GM13977 (cell line): ENCODE results near the gene ECI1.
A peak's percentile ranks its signal among the peaks of the same experiment; 100 is the strongest.

Experiments
- DNase-seq: peaks from one replicate; pipeline ENCODE4 v3.0.0; 2012; ENCODE audit warnings: low spot score
- in situ Hi-C: fragments of 300-500 bp; cut with MboI; formaldehyde crosslinking; loops from one replicate; pipeline ENCODE4 v1.12.0; 2022; ENCODE audit warnings: low sequenced_read_pairs, low pct_unique_long_range_greater_than_20kb, mixed read lengths, inconsistent platforms; ENCODE audit not compliant: unreplicated experiment
- TF ChIP-seq, protein P1 (sequence below): IDR thresholded peaks from 2 replicates; pipeline ENCODE4 v1.5.1; 2012; ENCODE audit warnings: mild to moderate bottlenecking, control low read depth; ENCODE audit not compliant: insufficient read depth; ENCODE audit errors: extremely low read depth, missing control alignments

ECI1 gene

GRCh38 chr16:2251296-2252111, at the start of gene ECI1:
TSS of gene ECI1 (minus strand) at chr16:2251587. CDS start at chr16:2251566, 21 bp downstream.
- in situ Hi-C loops: no loop called here
- peak; percentile 100 for DNase-seq
- TF ChIP-seq, protein P1, sequence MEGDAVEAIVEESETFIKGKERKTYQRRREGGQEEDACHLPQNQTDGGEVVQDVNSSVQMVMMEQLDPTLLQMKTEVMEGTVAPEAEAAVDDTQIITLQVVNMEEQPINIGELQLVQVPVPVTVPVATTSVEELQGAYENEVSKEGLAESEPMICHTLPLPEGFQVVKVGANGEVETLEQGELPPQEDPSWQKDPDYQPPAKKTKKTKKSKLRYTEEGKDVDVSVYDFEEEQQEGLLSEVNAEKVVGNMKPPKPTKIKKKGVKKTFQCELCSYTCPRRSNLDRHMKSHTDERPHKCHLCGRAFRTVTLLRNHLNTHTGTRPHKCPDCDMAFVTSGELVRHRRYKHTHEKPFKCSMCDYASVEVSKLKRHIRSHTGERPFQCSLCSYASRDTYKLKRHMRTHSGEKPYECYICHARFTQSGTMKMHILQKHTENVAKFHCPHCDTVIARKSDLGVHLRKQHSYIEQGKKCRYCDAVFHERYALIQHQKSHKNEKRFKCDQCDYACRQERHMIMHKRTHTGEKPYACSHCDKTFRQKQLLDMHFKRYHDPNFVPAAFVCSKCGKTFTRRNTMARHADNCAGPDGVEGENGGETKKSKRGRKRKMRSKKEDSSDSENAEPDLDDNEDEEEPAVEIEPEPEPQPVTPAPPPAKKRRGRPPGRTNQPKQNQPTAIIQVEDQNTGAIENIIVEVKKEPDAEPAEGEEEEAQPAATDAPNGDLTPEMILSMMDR: peak; percentile 68

DNA sequence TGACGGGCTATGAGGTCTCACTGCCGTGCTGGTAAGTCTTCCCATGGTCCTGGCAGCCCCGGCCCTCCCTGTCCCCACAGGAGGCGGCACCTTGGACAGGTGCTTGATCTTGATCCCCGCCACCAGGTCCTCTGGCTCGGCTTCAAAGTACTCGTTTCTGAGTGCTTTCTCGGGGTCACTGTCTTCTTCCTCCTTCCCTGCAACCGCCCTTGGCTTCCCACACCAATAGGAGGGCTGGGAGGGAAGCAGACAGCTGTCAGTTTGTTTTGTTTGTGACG, 48.5 kb upstream of the ECI1 start:
- DNase-seq: no peak

DNA sequence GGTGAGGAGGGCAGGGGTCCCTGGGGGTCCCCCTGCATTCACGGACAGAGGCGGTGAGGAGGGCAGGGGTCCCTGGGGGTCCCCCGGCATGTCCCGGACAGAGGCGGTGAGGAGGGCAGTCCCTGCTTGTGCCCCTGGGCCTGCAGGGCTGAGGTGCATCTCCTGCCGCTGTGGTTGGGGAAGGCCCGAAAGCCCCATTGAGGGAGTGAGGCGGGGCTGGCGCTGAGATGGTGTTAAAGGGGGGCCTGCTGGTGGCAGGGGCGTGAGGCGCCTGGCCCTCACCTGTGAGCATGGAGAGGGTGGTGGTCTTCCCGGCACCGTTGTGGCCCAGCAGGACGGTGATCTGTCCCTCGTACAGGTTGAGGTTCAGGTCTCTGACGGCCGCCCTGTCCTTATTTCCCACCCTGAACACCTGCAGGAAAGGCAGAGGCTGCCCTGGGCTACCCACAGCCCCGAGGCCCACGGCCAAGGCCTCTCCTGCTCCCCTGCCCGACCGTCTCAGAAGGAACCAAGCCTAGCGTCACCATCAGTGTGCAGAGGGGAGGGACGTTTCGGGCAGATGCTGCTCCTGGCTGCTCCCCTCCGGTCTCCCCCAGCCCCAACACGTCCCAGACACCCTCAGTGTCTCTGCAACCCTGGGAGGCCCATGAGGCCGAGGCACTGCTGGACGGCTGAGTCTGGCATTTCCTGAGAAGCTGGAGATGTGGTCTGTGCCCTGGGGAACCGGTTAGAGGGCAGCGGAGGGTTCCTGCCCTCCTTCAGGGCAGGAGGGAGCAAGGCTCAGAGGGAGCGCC, 47.9 kb upstream of the ECI1 start:
- DNase-seq: no peak
- TF ChIP-seq, protein P1: no peak
- in situ Hi-C loops: no loop called here

More for the DNA sequence above, 48.5 kb upstream of the ECI1 start:
- TF ChIP-seq, protein P1: no peak
- in situ Hi-C loops: no loop called here

DNA sequence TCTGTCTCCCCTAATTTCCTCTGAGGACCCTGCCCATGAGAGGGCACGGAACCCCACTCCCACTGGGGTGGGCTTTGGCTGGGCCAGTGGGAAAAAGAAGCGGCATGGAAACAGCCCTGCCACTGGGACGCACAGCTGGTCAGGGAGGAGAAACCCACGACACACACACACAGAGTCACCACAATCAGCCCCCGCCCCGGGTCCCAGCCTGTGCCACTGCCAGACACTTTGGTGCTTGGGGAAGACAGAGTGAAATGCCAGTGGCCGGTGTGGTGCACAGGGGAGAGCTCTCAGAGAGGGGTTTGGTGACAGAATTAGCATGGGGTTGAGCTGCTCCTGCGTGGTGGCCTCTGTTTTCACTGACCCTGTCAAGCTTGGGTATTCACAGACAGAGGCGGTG, 47.2 kb upstream of the ECI1 start:
- no peak for DNase-seq
- TF ChIP-seq, protein P1: no peak
- in situ Hi-C loops: no loop called here

- in situ Hi-C loops: no loop called here
- no peak for DNase-seq
- TF ChIP-seq, protein P1: no peak
These were observed 46.1 kb upstream of the ECI1 start for GRCh38 chr16:2297506-2297860.

DNA sequence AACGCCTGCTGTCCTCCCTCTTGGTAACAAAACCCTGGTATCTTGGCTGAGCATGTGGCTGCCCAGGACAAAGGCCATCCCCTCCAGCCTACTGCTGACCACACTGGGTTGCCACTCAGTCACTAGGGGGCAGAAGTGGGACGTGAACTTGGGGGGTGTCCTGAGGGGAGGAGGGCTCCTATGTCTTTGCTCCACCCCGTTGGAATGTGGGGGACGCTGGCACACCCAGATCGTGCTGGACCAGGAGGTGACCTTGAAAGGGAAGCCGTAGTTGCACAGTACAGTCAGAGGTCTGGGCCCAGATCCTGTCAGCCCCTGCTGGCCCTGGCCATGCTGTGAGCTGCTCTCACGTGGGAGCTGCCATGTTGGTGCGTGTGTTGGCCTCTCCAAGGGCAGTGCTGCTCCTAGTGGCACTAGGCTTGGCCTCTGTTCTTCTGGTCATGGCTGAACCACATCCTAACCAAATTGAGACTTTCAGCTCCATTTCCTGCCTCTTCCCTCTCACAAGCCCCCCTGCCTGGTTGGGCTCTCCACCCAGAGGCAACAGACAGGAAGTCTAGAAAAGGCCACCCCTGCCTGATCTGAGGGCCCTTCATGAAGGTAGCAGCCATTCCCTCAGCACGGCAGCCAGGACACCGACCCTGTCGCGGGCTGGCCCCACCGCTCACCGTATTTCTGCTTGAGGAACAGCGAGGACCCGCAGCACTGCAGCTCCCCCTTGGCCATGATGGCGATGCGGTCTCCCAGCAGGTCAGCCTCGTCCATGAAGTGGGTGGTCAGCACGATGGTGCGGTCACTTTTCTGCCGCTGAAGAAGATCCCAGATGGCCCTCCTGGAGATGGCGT, 45.5 kb upstream of the ECI1 start:
- TF ChIP-seq, protein P1: peak; percentile 66
- DNase-seq: peak; percentile 68
- in situ Hi-C loops: no loop called here
